ENCODE measurements around the gene MYORG. TPM values are rescaled to one million over a fixed set of nuclear protein-coding genes. Genes with fewer than 3 reads are reported as not detected.

Gene MYORG
- total and polyA plus RNA-seq, 10 of the 15 experiments (the other 5 are each of a cell fraction or from before 2014, with no cell fraction given): 0.05 to 0.36 (median 0.10) TPM; not detected in 1

DNA sequence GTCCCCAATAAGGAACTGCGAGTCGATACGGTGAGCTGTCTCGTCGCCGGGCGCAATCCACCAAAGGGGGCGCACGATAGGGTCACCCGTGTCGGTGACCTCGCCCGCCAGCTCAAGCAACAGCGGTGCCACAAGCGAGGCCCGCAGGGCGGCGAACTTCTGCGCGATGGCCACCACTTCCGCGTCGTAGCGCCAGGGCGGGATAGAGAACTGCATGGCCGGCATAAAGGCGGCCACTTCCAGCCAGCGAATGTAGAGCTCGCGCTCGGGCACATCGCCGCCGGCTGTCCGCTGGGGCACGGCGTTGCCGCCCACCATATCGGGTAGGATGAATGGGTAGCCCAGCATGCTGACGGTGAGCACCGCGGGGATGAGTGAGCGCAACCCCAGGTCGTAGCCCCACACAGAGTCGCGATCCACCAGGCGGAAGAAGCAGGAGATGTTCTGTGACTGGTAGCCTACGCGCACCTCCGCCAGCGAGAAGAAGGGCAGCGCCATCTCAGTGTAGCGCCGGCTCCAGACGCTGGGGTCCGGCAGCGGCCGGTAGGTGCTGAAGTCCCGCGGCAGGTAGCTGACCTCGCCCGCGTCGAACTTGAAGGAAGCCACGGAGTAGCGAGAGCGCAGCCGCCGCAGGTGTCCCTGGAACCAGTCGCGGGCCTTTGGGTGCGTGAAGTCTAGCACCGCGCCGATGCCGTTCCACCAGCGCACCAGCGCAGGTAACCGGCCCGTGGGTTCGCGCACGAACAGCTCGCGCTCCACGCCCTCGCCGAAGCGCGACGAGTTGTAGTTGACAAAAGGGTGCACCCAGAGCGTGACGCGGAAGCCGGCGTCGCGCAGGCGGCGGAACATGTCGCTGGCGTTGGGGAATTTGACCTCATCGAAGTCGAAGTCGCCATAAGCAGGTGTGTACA lies 5.5 kb downstream of the MYORG start (continued):
- TF ChIP-seq NFXL1 (IDR thresholded peaks at IDR 0.05; ENCODE audit: borderline replicate concordance) (no peak), MYB (IDR thresholded peaks at IDR 0.05; ENCODE audit: borderline replicate concordance, low read depth, low read length) (no peak), ZNF274 (IDR thresholded peaks at IDR 0.05; ENCODE audit: insufficient read depth, insufficient read length) (no peak), LARP7 (IDR thresholded peaks at IDR 0.05) (no peak), TARDBP (IDR thresholded peaks at IDR 0.05; ENCODE audit: borderline replicate concordance) (no peak), SMAD5 (IDR thresholded peaks at IDR 0.05; ENCODE audit: low read depth) (no peak)
- TF ChIP-seq, protein P1, sequence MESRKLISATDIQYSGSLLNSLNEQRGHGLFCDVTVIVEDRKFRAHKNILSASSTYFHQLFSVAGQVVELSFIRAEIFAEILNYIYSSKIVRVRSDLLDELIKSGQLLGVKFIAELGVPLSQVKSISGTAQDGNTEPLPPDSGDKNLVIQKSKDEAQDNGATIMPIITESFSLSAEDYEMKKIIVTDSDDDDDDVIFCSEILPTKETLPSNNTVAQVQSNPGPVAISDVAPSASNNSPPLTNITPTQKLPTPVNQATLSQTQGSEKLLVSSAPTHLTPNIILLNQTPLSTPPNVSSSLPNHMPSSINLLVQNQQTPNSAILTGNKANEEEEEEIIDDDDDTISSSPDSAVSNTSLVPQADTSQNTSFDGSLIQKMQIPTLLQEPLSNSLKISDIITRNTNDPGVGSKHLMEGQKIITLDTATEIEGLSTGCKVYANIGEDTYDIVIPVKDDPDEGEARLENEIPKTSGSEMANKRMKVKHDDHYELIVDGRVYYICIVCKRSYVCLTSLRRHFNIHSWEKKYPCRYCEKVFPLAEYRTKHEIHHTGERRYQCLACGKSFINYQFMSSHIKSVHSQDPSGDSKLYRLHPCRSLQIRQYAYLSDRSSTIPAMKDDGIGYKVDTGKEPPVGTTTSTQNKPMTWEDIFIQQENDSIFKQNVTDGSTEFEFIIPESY (IDR thresholded peaks at IDR 0.05): no peak

DNA sequence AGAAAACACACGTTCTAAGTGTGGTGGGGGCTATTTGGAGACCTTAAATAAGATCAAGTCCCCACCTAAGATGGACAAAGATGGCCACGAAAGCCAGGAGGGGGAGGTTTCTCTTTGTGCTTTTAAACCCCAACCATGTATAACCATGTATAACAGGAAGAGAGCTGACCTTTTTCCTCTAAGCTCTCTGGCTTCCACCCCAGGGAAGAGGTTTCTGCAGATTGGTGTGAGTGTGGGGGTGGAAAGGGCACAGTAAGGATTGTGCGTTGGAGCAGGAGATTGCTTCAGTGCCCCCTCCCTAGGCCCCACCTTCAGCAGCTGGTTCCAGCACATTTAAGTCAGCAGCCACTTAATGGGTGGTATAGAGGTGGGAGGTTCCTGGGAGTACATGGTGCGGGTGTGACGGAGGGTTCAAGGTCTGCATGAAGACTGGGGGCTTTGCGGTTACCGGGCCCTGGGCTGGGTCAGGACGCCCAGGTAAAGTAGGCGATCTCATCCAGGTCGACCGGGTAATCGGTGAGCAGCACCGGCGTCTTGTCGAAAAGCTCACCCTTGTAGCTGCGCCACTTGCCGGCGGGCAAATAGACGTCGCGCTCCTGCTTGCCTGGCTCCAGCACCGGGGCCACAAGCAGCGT lies 6.2 kb downstream of the MYORG start:
- H3K9ac ChIP-seq (ENCODE audit: control insufficient read depth, insufficient read depth, low read length): no peak overlapping the region
- no peak overlapping the region for H3K27ac ChIP-seq (ENCODE audit: control insufficient read depth, insufficient read depth)
- DNase-seq (ENCODE audit: low read depth, low spot score): no peak
- 60% methylated on average over 22 of the region's 23 CpGs for WGBS (ENCODE audit: insufficient coverage, insufficient replicate concordance, low lambda C conversion rate, missing lambda C conversion rate)
- H3K79me2 ChIP-seq (ENCODE audit: control insufficient read depth, insufficient read depth, low read length): no peaks in the 10 kb centered on the region
- no peak overlapping the region for H3K4me3 ChIP-seq
- intact Hi-C loops (cut with micrococcal nuclease; ENCODE audit: unreplicated experiment): no loop called here
- RAD21 ChIA-PET (ENCODE audit: unreplicated experiment): no interaction called here
- FAIRE-seq: no peak
- peaks cover 2% of the 10 kb centered on the region; the same call in 1 of the 3 replicates for H3K9me3 ChIP-seq (replicated peaks; ENCODE audit: control insufficient read depth, insufficient read depth, low read length)
- H3K27me3 ChIP-seq (replicated peaks in 1 of 2; ENCODE audit: control insufficient read depth in 2 of 2, insufficient read depth in 2 of 2, low read length in 1 of 2): no peaks in the 10 kb centered on the region
- H3K4me1 ChIP-seq (ENCODE audit: control insufficient read depth, insufficient read depth, low read length): no peaks in the 10 kb centered on the region
- CTCF ChIA-PET: interaction anchor here (0.6 to 2.5 kb wide), 2 partner anchors 9 to 20 kb away, joined by 3 to 7 read pairs; no protein-coding TSS in a partner anchor
- no peaks in the 10 kb centered on the region for H3K36me3 ChIP-seq (ENCODE audit: control insufficient read depth in 2 of 2, insufficient read depth in 2 of 2, low read length in 1 of 2)
- in situ Hi-C loops (cut with MboI): no loop called here
- peak; percentile 50; the same call in 2 of the 3 replicates for ATAC-seq
- BruUV-seq (replicated peaks): no TSS peak
- H2AFZ ChIP-seq (ENCODE audit: control insufficient read depth, low read depth, low read length): no peak overlapping the region
- H3K4me2 ChIP-seq (ENCODE audit: control insufficient read depth, insufficient read depth): no peak overlapping the region
- no peaks in the 10 kb centered on the region for H4K20me1 ChIP-seq (ENCODE audit: control insufficient read depth, insufficient read depth)
- POLR2A ChIA-PET: no interaction called here
- SMC1A ChIA-PET (ENCODE audit: uncharacterized antibody, unreplicated experiment): no interaction called here
- TF ChIP-seq TAF1 (IDR thresholded peaks at IDR 0.05; ENCODE audit: borderline replicate concordance, low read depth, low read length) (no peak), NRF1 (conservative IDR thresholded peaks at IDR 0.05; ENCODE audit: low read depth, low read length) (no peak), JUNB (IDR thresholded peaks at IDR 0.05) (no peak), SMARCA5 (IDR thresholded peaks at IDR 0.05) (no peak), NFYA (IDR thresholded peaks at IDR 0.05; ENCODE audit: borderline replicate concordance, low read depth, low read length) (no peak), ZSCAN29 (IDR thresholded peaks at IDR 0.05) (no peak), NFYB (IDR thresholded peaks at IDR 0.05; ENCODE audit: insufficient read depth, low read depth, low read length) (no peak), SMC3 (IDR thresholded peaks at IDR 0.05; ENCODE audit: borderline replicate concordance, low read length) (no peak), ZNF207 (IDR thresholded peaks at IDR 0.05; ENCODE audit: borderline replicate concordance) (no peak), NFXL1 (IDR thresholded peaks at IDR 0.05; ENCODE audit: borderline replicate concordance) (no peak)
- TF ChIP-seq, protein P2, sequence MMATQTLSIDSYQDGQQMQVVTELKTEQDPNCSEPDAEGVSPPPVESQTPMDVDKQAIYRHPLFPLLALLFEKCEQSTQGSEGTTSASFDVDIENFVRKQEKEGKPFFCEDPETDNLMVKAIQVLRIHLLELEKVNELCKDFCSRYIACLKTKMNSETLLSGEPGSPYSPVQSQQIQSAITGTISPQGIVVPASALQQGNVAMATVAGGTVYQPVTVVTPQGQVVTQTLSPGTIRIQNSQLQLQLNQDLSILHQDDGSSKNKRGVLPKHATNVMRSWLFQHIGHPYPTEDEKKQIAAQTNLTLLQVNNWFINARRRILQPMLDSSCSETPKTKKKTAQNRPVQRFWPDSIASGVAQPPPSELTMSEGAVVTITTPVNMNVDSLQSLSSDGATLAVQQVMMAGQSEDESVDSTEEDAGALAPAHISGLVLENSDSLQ (IDR thresholded peaks at IDR 0.05): no peak
- TF ChIP-seq, protein P3, sequence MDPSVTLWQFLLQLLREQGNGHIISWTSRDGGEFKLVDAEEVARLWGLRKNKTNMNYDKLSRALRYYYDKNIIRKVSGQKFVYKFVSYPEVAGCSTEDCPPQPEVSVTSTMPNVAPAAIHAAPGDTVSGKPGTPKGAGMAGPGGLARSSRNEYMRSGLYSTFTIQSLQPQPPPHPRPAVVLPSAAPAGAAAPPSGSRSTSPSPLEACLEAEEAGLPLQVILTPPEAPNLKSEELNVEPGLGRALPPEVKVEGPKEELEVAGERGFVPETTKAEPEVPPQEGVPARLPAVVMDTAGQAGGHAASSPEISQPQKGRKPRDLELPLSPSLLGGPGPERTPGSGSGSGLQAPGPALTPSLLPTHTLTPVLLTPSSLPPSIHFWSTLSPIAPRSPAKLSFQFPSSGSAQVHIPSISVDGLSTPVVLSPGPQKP (IDR thresholded peaks at IDR 0.05; ENCODE audit: low read depth, low read length): no peak

Data from GM12878 (cell line).